Body of pancreas (tissue), 4 donors: ENCODE measurements around the gene KRT81.

Experiments
- CTCF ChIP-seq, 7 experiments: fragments of 450-650 bp in 4 of 7; fragments of 200-600 bp in 3 of 7; sonication (generic) in 3 of 7; IDR thresholded peaks; one replicate each; pipeline ENCODE4 v1.5.1; 2016 to 2019; ENCODE audit warnings: antibody characterized with exemption in 7 of 7
- POLR2A ChIP-seq, 3 donors: fragments of 450-650 bp; IDR thresholded peaks; one replicate each; pipeline ENCODE4 v1.6.1; 2016; ENCODE audit warnings: antibody characterized with exemption in 3 of 3, mild to moderate bottlenecking in 2 of 3

GRCh38 chr12:52327052-52327829, 35.9 kb upstream of the KRT81 start:
- peak; percentile 80 to 98 (median 98) for TF ChIP-seq CTCF (IDR thresholded peaks at IDR 0.05)
- no peak for TF ChIP-seq POLR2A (IDR thresholded peaks at IDR 0.05)
